SK-N-SH treated with all-trans-retinoic acid at 6 μM for 48 hours (cell line): ENCODE measurements around the gene HARS2.
"Not testable (repeated sequence)": the region's sequence is repeated elsewhere in the genome, so short reads cannot be mapped to it uniquely, and the experiment has no call there.

Source experiments
- CREB5 ChIP-seq: fragments of 250-450 bp; sonication (Bioruptor Pico); IDR thresholded peaks from 2 replicates; pipeline ENCODE4 v1.5.1; 2020; ENCODE audit warnings: low read depth, mild to moderate bottlenecking, moderate library complexity
- GLIS3 ChIP-seq: fragments of 250-450 bp; sonication (Bioruptor Pico); IDR thresholded peaks from 2 replicates; pipeline ENCODE4 v1.5.0; 2020; ENCODE audit warnings: mild to moderate bottlenecking, moderate library complexity
- OSR1 ChIP-seq: fragments of 250-450 bp; sonication (Bioruptor Pico); IDR thresholded peaks from 2 replicates; pipeline ENCODE4 v1.8.0; 2022; ENCODE audit warnings: moderate library complexity, mild to moderate bottlenecking, inconsistent platforms
- RARB ChIP-seq: fragments of 250-450 bp; sonication (Bioruptor Pico); IDR thresholded peaks from 2 replicates; pipeline ENCODE4 v1.8.0; 2021; ENCODE audit warnings: mild to moderate bottlenecking, moderate library complexity
- ZC3H10 ChIP-seq: fragments of 250-450 bp; sonication (Bioruptor Pico); IDR thresholded peaks from 2 replicates; pipeline ENCODE4 v1.5.1; 2021; ENCODE audit warnings: mild to moderate bottlenecking, moderate library complexity
- TF ChIP-seq, protein P1 (sequence below): fragments of 250-450 bp; sonication (Bioruptor Pico); IDR thresholded peaks from 2 replicates; pipeline ENCODE4 v1.8.0; 2020; ENCODE audit warnings: mild to moderate bottlenecking, moderate library complexity, borderline replicate concordance

- not testable (repeated sequence) for TF ChIP-seq RARB (CRISPR knock-in tag); CREB5 (CRISPR knock-in tag); ZC3H10 (CRISPR knock-in tag); OSR1; GLIS3 (CRISPR knock-in tag)
- TF ChIP-seq, protein P1, sequence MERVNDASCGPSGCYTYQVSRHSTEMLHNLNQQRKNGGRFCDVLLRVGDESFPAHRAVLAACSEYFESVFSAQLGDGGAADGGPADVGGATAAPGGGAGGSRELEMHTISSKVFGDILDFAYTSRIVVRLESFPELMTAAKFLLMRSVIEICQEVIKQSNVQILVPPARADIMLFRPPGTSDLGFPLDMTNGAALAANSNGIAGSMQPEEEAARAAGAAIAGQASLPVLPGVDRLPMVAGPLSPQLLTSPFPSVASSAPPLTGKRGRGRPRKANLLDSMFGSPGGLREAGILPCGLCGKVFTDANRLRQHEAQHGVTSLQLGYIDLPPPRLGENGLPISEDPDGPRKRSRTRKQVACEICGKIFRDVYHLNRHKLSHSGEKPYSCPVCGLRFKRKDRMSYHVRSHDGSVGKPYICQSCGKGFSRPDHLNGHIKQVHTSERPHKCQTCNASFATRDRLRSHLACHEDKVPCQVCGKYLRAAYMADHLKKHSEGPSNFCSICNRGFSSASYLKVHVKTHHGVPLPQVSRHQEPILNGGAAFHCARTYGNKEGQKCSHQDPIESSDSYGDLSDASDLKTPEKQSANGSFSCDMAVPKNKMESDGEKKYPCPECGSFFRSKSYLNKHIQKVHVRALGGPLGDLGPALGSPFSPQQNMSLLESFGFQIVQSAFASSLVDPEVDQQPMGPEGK, result not testable (repeated sequence)
Observed at GRCh38 chr5:140708787-140709186, 17.5 kb downstream of the HARS2 start.
